HL-60 (cell line): ENCODE results near the gene BBS9.
A peak's percentile ranks its signal among the peaks of the same experiment; 100 is the strongest.
"Not testable (repeated sequence)": the region's sequence is repeated elsewhere in the genome, so short reads cannot be mapped to it uniquely, and the experiment has no call there.

Source experiments
- DNase-seq, 2 experiments: peaks; one replicate each; pipeline ENCODE4 v3.0.0-alpha.2; 2010 to 2020; ENCODE audit warnings: low read depth in 1 of 2, low spot score in 1 of 2
- H3K27ac ChIP-seq: fragments of 250-450 bp; sonication (Bioruptor Pico); replicated peaks from 2 replicates; pipeline ENCODE4 v1.5.1; 2020; ENCODE audit warnings: mild to moderate bottlenecking, moderate library complexity
- H3K27me3 ChIP-seq: fragments of 250-450 bp; sonication (Bioruptor Pico); 2 replicates; pipeline ENCODE4 v1.5.1; 2021; ENCODE audit warnings: mild to moderate bottlenecking, moderate library complexity; ENCODE audit not compliant: insufficient read depth, poor library complexity, severe bottlenecking
- H3K4me3 ChIP-seq: replicated peaks from 2 replicates; pipeline ENCODE4 v1.5.1; 2011; ENCODE audit warnings: mild to moderate bottlenecking, control low read depth, low read length; ENCODE audit not compliant: insufficient read depth
- CTCF ChIP-seq: IDR thresholded peaks from one replicate; pipeline ENCODE4 v1.5.1; 2011; ENCODE audit warnings: low read length, control low read depth, inconsistent platforms; ENCODE audit not compliant: insufficient read depth
- GABPA ChIP-seq: IDR thresholded peaks from 2 replicates; pipeline ENCODE4 v1.6.1; 2012; ENCODE audit warnings: low read depth
- POLR2AphosphoS5 ChIP-seq: IDR thresholded peaks from 2 replicates; pipeline ENCODE4 v1.6.1; 2012; ENCODE audit warnings: low read depth
- REST ChIP-seq: IDR thresholded peaks from 2 replicates; pipeline ENCODE4 v1.6.1; 2012; ENCODE audit warnings: low read depth; ENCODE audit not compliant: insufficient replicate concordance
- SPI1 ChIP-seq: IDR thresholded peaks from 2 replicates; pipeline ENCODE4 v1.6.1; 2012; ENCODE audit warnings: low read depth, mild to moderate bottlenecking, borderline replicate concordance

BBS9 gene

GRCh38 chr7:33511778-33512177 lies 382.4 kb downstream of the BBS9 start:
- no peak for DNase-seq
- Histone ChIP-seq H3K4me3 (no peak overlapping the region), H3K27ac (no peak overlapping the region), H3K27me3 (no peaks in the 10 kb centered on the region)
- TF ChIP-seq SPI1 = peak; percentile 85
- TF ChIP-seq REST = no peak
- TF ChIP-seq CTCF = no peak
- TF ChIP-seq GABPA = no peak
- TF ChIP-seq POLR2AphosphoS5 = no peak

GRCh38 chr7:33516568-33516967 lies 387.2 kb downstream of the BBS9 start:
- H3K4me3 ChIP-seq = no peak overlapping the region
- TF ChIP-seq POLR2AphosphoS5 (no peak), REST (no peak), GABPA (no peak), SPI1 (no peak), CTCF (no peak)
- no peaks in the 10 kb centered on the region for H3K27me3 ChIP-seq
- no peak overlapping the region for H3K27ac ChIP-seq
- DNase-seq = no peak

GRCh38 chr7:33517191-33517590 lies 387.8 kb downstream of the BBS9 start:
- Histone ChIP-seq H3K27ac (no peak overlapping the region), H3K4me3 (no peak overlapping the region), H3K27me3 (no peaks in the 10 kb centered on the region)
- DNase-seq = no peak
- TF ChIP-seq GABPA (no peak), SPI1 (no peak), CTCF (no peak), POLR2AphosphoS5 (no peak), REST (no peak)

- not testable (repeated sequence) for H3K27ac ChIP-seq, H3K4me3 ChIP-seq, DNase-seq, H3K27me3 ChIP-seq
Measured at GRCh38 chr7:33527008-33527407, 397.6 kb downstream of the BBS9 start.

GRCh38 chr7:33527613-33528012 lies 398.2 kb downstream of the BBS9 start:
- H3K27me3 ChIP-seq, DNase-seq, H3K27ac ChIP-seq, H3K4me3 ChIP-seq: not testable (repeated sequence)
